IMR-90 (cell line): Measurements from ENCODE around the gene RECK.

ENCODE experiments used
- BHLHE40 ChIP-seq: fragments of 150-350 bp; IDR thresholded peaks from 2 replicates; pipeline ENCODE4 v1.6.1; 2016; ENCODE audit warnings: mild to moderate bottlenecking, low read depth, low read length
- MAZ ChIP-seq: IDR thresholded peaks from 2 replicates; pipeline ENCODE4 v1.6.1; 2012; ENCODE audit warnings: low read depth, mild to moderate bottlenecking, low read length, improper control_type of control experiment, moderate library complexity, borderline replicate concordance
- MXI1 ChIP-seq: IDR thresholded peaks from 2 replicates; pipeline ENCODE4 v1.6.1; 2012; ENCODE audit warnings: low read depth, mild to moderate bottlenecking, low read length, moderate library complexity, borderline replicate concordance
- POLR2A ChIP-seq: IDR thresholded peaks from 2 replicates; pipeline ENCODE4 v1.6.1; 2012; ENCODE audit warnings: mild to moderate bottlenecking, low read depth, low read length
- RCOR1 ChIP-seq: IDR thresholded peaks from 2 replicates; pipeline ENCODE4 v1.6.1; 2012; ENCODE audit warnings: mild to moderate bottlenecking, low read length, improper control_type of control experiment; ENCODE audit not compliant: insufficient replicate concordance
- TF ChIP-seq, protein P1 (sequence below): conservative IDR thresholded peaks from 2 replicates; pipeline ENCODE4 v1.5.1; 2012; ENCODE audit warnings: mild to moderate bottlenecking, low read depth, low read length, improper control_type of control experiment
- TF ChIP-seq, protein P2 (sequence below): fragments of 150-350 bp; IDR thresholded peaks from 2 replicates; pipeline ENCODE4 v1.6.1; 2017; ENCODE audit warnings: mild to moderate bottlenecking, antibody characterized with exemption, low read length, low read depth

DNA sequence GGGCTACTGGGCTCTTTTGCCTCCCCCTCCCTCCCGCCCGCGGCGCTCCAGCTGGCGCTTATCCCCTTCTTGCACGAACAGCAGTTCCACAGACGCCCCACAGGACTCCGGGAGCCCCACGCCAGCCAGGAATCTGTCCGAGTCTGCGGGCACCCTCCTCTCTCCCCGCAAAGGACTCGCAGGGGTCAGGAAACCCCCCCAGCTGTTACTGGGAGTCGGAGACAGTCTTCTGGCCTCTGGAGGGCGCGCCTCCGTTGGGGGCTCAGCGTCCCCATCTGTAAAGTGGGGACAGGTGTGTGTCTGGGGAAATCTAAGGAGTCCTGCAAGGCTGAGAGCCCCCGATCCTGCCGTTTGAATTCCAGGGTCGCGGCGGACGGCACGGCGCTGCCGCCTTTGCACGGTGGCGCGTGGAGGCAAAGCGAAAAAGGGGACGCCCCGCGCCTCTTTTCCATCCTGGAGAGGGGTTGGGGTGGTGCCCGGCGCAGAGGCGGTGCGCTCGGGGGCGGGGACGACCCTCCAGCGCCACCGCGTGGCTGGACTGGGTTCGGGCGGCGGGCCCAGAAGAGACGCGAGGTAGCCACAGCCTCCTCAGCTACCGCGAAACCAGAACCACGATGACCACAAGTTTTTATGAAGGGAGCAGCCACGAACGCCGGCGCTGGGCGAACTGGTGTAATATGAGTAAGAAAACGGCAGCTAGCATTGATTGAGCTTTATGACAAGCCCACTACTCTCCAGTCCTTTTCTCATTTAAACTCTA lies 129.6 kb downstream of the RECK start:
- TF ChIP-seq MAZ (peak; percentile 74; the same call in 1 of the 2 replicates), RCOR1 (peak; percentile 84), MXI1 (0 out of 2 replicates have a peak, but pooled peaks have one; percentile 24), POLR2A (0 out of 2 replicates have a peak, but pooled peaks have one; percentile 28), BHLHE40 (no peak)
- TF ChIP-seq, protein P1, sequence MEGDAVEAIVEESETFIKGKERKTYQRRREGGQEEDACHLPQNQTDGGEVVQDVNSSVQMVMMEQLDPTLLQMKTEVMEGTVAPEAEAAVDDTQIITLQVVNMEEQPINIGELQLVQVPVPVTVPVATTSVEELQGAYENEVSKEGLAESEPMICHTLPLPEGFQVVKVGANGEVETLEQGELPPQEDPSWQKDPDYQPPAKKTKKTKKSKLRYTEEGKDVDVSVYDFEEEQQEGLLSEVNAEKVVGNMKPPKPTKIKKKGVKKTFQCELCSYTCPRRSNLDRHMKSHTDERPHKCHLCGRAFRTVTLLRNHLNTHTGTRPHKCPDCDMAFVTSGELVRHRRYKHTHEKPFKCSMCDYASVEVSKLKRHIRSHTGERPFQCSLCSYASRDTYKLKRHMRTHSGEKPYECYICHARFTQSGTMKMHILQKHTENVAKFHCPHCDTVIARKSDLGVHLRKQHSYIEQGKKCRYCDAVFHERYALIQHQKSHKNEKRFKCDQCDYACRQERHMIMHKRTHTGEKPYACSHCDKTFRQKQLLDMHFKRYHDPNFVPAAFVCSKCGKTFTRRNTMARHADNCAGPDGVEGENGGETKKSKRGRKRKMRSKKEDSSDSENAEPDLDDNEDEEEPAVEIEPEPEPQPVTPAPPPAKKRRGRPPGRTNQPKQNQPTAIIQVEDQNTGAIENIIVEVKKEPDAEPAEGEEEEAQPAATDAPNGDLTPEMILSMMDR = peak; percentile 92
- TF ChIP-seq, protein P2, sequence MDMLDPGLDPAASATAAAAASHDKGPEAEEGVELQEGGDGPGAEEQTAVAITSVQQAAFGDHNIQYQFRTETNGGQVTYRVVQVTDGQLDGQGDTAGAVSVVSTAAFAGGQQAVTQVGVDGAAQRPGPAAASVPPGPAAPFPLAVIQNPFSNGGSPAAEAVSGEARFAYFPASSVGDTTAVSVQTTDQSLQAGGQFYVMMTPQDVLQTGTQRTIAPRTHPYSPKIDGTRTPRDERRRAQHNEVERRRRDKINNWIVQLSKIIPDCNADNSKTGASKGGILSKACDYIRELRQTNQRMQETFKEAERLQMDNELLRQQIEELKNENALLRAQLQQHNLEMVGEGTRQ = no peak
